HG03025 (cell line): Measurements from ENCODE around the gene ECE2.

ENCODE experiments used
- ATAC-seq: cut with Tn5 transposase; IDR thresholded peaks from one replicate; pipeline ENCODE4 v1.9.1; 2021; ENCODE audit warnings: mild to moderate bottlenecking, moderate library complexity; ENCODE audit not compliant: unreplicated experiment, low FRiP score

The ECE2 gene

DNA sequence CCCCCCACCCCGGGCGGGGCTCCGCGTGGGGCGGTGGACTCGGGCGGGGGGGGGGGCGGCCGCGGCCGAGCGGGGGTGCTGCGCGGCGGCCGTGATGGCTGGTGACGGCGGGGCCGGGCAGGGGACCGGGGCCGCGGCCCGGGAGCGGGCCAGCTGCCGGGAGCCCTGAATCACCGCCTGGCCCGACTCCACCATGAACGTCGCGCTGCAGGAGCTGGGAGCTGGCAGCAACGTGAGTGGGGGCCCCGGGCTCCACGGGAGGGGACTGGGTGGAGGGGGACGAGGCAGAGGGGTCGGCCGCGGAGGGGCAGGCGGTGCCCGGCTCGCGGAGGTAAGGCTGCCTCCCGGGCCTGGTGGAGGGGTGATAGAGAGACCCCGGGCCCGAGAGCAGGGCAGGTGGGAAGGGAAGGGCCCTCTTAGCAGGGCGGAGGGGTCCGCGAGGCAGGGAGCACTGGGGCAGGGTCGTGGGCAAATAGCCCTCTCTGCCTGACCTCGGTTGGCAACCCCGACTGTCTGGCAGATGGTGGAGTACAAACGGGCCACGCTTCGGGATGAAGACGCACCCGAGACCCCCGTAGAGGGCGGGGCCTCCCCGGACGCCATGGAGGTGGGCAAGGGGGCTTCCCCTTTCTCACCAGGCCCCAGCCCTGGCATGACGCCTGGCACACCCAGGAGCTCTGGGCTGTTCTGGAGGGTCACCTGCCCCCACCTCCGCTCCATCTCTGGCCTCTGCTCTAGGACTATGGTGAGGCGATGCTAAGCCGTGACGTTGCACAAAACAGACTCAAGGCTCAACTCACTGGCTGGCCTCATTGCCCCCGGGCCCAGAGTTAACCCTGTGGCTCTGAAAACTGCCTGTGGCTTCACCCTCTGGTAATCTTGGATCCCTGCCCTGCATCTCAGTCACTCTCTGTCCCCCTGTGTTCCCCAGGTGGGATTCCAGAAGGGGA is at the start of gene ECE2:
TSS of gene ECE2 (plus strand) at position 62 of the 950 bp plus-strand sequence. CDS start at position 194, 132 bp downstream.
- ATAC-seq = no peak

- no peak for ATAC-seq
These were observed 48.3 kb upstream of the ECE2 start for GRCh38 chr3:184227481-184227935.

- ATAC-seq = no peak
These were observed 47.3 kb upstream of the ECE2 start for GRCh38 chr3:184228376-184229137.

GRCh38 chr3:184229394-184230080 is 46.3 kb upstream of the ECE2 start, which contains the start of gene VWA5B2:
VWA5B2 (plus strand) TSS chr3:184229585; CDS start chr3:184230529, 944 bp downstream.
- ATAC-seq = peak; percentile 63

DNA sequence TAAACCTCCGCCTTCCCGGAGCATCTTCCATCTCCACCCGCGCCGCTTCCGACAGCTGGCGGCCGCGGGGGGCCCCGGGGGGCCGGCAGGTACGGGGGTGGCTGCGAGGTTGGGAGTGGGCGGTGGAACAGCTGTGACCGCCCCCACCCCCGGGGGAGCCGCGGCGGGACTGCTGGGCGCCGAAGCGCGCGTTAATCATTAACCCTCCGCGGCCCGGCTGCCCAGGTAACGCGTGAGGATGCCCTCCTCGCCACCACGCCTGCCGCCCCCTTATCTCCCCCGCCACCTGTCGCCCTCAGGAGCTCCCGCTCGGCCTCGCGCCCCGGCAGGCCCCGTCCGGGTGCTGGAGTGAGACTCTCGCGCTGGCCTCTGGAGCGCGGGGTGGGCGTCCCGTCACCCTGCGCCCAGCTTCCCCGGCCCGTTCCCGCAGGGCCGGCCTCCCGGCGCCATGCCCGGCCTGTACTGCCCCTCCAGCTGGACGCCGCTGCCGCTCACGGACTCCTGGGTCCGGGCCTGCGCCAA is 45.7 kb upstream of the ECE2 start:
- ATAC-seq = no peak

- ATAC-seq = no peak
These were observed 45.0 kb upstream of the ECE2 start for GRCh38 chr3:184230603-184231528.

GRCh38 chr3:184231671-184232070 is 44.2 kb upstream of the ECE2 start:
- ATAC-seq = no peak

DNA sequence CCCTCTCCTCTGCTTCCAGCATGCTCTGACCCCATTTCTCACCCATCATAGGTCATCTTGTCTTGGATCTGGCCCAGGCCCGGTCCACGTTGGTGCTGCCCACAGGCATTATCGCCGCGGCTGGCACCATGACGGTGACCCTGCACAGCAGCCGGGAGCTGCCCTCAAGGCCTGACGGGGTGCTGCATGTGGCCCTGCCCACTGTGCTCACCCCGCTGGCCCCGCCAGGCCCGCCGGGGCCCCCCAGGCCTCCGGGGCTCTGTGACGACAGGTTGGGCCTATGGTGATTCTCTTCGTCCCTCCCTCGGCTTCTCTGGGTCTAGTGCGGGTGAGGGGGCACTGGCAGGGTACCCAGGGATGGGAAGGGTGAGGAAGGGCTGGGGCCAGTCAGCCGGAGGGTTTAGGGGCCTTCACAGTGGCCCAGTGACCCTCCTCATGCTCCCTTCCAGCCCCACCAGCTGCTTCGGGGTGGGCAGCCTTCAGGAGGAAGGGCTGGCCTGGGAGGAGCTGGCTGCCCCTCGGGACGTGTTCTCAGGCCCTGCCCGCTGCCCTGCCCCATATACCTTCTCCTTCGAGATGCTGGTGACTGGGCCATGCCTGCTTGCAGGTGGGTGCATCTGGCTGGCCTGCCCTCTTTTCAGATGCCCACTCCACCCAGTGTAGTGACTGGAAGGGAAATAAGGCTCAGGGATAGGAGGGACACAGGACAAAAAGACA is 42.5 kb upstream of the ECE2 start:
- ATAC-seq = no peak

GRCh38 chr3:184234224-184234623 is 41.6 kb upstream of the ECE2 start:
- no peak for ATAC-seq

GRCh38 chr3:184234671-184235380 is 41.0 kb upstream of the ECE2 start:
- ATAC-seq = no peak

- ATAC-seq = no peak
These were observed 40.3 kb upstream of the ECE2 start for GRCh38 chr3:184235381-184236032.

- no peak for ATAC-seq
These were observed 39.8 kb upstream of the ECE2 start for GRCh38 chr3:184236033-184236410.

- no peak for ATAC-seq
These were observed 39.2 kb upstream of the ECE2 start for GRCh38 chr3:184236636-184237035.

GRCh38 chr3:184237211-184237610 is 38.6 kb upstream of the ECE2 start:
- ATAC-seq = no peak

DNA sequence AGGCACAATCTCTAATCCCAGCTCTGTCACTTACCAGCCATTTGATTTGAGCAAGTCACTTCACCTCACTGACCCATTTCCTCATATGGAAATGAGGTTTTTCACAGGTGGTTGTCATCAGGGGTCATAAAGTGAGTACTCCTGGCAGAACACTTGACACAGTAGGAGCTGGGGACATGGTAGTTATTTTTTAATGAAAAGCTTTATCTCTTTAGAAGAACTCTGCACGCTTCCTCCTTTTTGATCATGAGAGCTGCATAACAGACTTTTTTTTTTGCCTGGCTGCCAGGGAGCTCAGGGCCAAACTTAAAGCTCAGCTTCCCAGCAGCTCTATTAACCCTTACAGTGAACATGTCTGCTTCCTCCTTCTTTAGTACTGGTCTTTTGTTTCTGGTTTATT is 38.0 kb upstream of the ECE2 start:
- no peak for ATAC-seq

DNA sequence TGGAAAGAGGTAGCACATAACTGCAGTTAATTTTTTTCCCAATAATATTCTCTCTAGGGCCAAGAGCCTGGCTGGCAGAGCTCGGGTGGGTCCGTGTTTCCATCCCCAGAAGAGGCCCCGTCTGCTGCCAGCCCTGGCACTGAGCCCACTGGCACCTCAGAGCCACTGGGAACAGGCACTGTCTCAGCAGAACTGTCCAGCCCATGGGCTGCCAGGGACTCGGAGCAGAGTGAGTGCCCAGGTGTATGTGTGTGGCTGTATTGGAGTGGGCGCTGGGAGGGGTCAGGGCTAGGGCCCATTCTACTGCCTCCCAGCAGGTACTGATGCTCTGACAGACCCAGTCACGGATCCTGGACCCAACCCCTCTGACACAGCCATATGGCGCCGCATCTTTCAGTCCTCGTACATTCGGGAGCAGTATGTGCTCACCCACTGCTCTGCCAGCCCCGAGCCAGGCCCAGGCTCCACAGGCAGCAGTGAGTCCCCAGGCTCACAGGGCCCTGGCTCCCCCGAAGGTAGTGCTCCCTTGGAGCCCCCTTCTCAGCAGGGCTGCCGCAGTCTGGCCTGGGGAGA is 37.5 kb upstream of the ECE2 start:
- no peak for ATAC-seq

GRCh38 chr3:184239221-184239620 is 36.6 kb upstream of the ECE2 start:
- ATAC-seq = no peak
